Kidney (tissue), 14 donors: ENCODE measurements around the gene ARMC12. TPM values are rescaled to one million over a fixed set of nuclear protein-coding genes. Genes with fewer than 3 reads are reported as not detected.

Experiments
- DNase-seq, 5 donors: peaks; one replicate each; pipeline ENCODE4 v3.0.0-alpha.2; 2013 to 2020
- FAIRE-seq: peaks from 2 replicates; lab custom pipeline; 2012; peaks lifted over from hg19 to GRCh38; lab: Jason Lieb, UNC
- H3K27ac ChIP-seq, 2 donors: one replicate each; pipeline ENCODE4 v1.7.0; 2013; ENCODE audit warnings: low read depth in 2 of 2, low read length in 2 of 2, inconsistent platforms in 1 of 2
- H3K27me3 ChIP-seq: one replicate; pipeline ENCODE4 v1.7.1; 2013; ENCODE audit warnings: low read length, inconsistent platforms; ENCODE audit not compliant: control insufficient read depth, insufficient read depth
- H3K36me3 ChIP-seq, 3 donors: one replicate each; pipeline versions ENCODE4 v1.7.0 to v1.7.1; 2013; ENCODE audit warnings: low read length in 3 of 3, control low read depth in 1 of 3, inconsistent platforms in 1 of 3; ENCODE audit not compliant: insufficient read depth in 3 of 3, control insufficient read depth in 2 of 3
- H3K4me1 ChIP-seq, 3 donors: one replicate each; pipeline versions ENCODE4 v1.7.0 to v1.7.1; 2013; ENCODE audit warnings: low read length in 3 of 3, inconsistent platforms in 1 of 3, low read depth in 1 of 3; ENCODE audit not compliant: control insufficient read depth in 2 of 3, insufficient read depth in 2 of 3
- H3K4me3 ChIP-seq, 3 donors: one replicate each; pipeline versions ENCODE4 v1.7.0 to v1.8.1; 2013; ENCODE audit warnings: low read length in 3 of 3, control low read depth in 1 of 3, inconsistent platforms in 1 of 3
- H3K9ac ChIP-seq, 3 donors: one replicate each; pipeline versions ENCODE4 v1.7.0 to v1.7.1; 2013; ENCODE audit warnings: low read length in 3 of 3, control low read depth in 1 of 3, inconsistent platforms in 1 of 3
- H3K9me3 ChIP-seq, 3 donors: one replicate each; pipeline versions ENCODE4 v1.7.0 to v1.7.1; 2013; ENCODE audit warnings: low read length in 3 of 3, control low read depth in 1 of 3, inconsistent platforms in 1 of 3; ENCODE audit not compliant: control insufficient read depth in 2 of 3, insufficient read depth in 1 of 3
- intact Hi-C: fragments of 100-400 bp; cut with DNase I; formaldehyde crosslinking; loops from one replicate; pipeline ENCODE4 v1.11.1; 2022
- polyA plus RNA-seq: library from polyadenylated mRNA; stranded (reverse); fragments of 350-450 nt; fragmentation: Illumina TruSeq; extraction: RNeasy Lipid Tissue Mini Kit (QIAGEN cat#74804); gene quantifications from one replicate; pipeline ENCODE4 v1.2.3, GENCODE V29; 2014; ENCODE audit warnings: low read depth, low replicate concordance; ENCODE audit not compliant: insufficient read depth
- total RNA-seq: library from RNA; stranded (reverse); fragmentation: NEBNext Ultra II Directional; extraction: Animal tissue kit (Norgen Biotek cat#: 25700); gene quantifications from one replicate; pipeline ENCODE4 v1.2.1, GENCODE V29; 2021
- TF ChIP-seq, protein P1 (sequence below): IDR thresholded peaks from 3 replicates; pipeline ENCODE4 v1.5.1; 2012; ENCODE audit warnings: mild to moderate bottlenecking, moderate library complexity, borderline replicate concordance; ENCODE audit not compliant: insufficient read depth; ENCODE audit errors: extremely low read depth
- donor health status: control.
- donor health status: control.
- donor health status: control.
- donor health status: control.
- donor health status: control.
- donor health status: DM: yes; HTN: yes; CAD: no.
- donor health status: Normal renal cell carcinoma (clear cell type).

The ARMC12 gene
- total and polyA plus RNA-seq, 2 donors from 2014 or later: 0.47 to 0.69 TPM

DNA sequence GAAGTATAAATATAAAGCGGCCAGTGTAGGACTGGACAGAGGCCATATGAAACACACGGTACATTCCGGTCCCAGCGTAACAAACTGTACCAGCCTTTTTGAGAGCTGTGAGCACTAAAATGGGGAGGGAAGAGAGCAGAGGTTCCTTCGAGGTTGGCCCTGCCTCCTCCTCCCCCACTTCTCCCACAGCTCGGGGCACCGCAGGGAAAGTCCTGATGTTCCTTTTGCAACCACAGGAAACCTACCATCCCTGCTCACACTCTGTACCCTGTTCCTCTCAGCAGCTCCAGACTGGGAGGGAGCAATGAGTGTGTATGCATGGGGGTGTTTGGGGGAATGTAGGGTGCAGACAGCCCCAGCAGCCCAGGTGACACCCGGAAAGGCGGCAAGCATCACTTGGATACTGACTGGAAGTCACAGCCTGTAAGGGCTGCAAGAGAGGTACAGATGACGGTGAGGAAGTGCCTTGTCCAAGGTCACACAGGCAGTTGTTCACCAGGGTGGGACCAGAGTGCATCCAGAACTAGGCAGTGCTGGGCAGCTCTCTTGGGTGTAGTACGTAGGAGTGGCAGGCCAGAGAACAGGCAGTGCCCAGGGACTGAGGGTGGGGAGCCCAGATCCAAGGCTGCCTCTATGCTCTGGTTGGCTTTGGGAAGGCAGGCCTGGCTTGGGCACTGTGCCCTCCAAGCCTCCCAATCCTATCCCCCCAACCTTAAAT is 11.0 kb upstream of the ARMC12 start:
- Histone ChIP-seq H3K4me3 (peak overlapping the region in 2 of 3 donors; percentile 4 to 64), H3K9me3 (no peaks in the 10 kb centered on the region), H3K27me3 (no peaks in the 10 kb centered on the region), H3K4me1 (peaks cover 0 to 59% (median 38%) of the 10 kb centered on the region in 3 donors), H3K27ac (peak overlapping the region; percentile 95 to 98), H3K9ac (peak overlapping the region in 1 of 3 donors; percentile 81), H3K36me3 (no peaks in the 10 kb centered on the region)
- FAIRE-seq (no peak), DNase-seq (peak in 1 of 5 donors; percentile 91)
- intact Hi-C loops: loop anchor here (5.0 kb wide), 1 partner anchor 39 kb away; the partner anchor contains the start of gene FKBP5
- TF ChIP-seq, protein P1, sequence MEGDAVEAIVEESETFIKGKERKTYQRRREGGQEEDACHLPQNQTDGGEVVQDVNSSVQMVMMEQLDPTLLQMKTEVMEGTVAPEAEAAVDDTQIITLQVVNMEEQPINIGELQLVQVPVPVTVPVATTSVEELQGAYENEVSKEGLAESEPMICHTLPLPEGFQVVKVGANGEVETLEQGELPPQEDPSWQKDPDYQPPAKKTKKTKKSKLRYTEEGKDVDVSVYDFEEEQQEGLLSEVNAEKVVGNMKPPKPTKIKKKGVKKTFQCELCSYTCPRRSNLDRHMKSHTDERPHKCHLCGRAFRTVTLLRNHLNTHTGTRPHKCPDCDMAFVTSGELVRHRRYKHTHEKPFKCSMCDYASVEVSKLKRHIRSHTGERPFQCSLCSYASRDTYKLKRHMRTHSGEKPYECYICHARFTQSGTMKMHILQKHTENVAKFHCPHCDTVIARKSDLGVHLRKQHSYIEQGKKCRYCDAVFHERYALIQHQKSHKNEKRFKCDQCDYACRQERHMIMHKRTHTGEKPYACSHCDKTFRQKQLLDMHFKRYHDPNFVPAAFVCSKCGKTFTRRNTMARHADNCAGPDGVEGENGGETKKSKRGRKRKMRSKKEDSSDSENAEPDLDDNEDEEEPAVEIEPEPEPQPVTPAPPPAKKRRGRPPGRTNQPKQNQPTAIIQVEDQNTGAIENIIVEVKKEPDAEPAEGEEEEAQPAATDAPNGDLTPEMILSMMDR: no peak

- DNase-seq: peak; percentile 84 to 98 (median 90)
- H3K27me3 ChIP-seq: no peaks in the 10 kb centered on the region
- H3K9me3 ChIP-seq: no peaks in the 10 kb centered on the region
- H3K36me3 ChIP-seq: no peaks in the 10 kb centered on the region
- no peak for FAIRE-seq
- intact Hi-C loops: loop anchor here (5.0 kb wide), 1 partner anchor 40 kb away; the partner anchor contains the start of gene FKBP5
- peak overlapping the region; percentile 95 to 98 for H3K27ac ChIP-seq
- peaks cover 0 to 54% (median 44%) of the 10 kb centered on the region in 3 donors for H3K4me1 ChIP-seq
- H3K9ac ChIP-seq: peak overlapping the region in 2 of 3 donors; percentile 13 to 81
- H3K4me3 ChIP-seq: peak overlapping the region; percentile 52 to 64 (median 62)
- TF ChIP-seq, protein P1: no peak
These were observed 9.4 kb upstream of the ARMC12 start for GRCh38 chr6:35727231-35727934.

- intact Hi-C loops: loop anchor here (5.0 kb wide), 1 partner anchor 41 kb away; the partner anchor contains the start of gene FKBP5
- Histone ChIP-seq H3K27me3 (no peaks in the 10 kb centered on the region), H3K4me3 (peak overlapping the region; percentile 52 to 66 (median 57)), H3K4me1 (peaks cover 0 to 57% (median 51%) of the 10 kb centered on the region in 3 donors), H3K36me3 (no peaks in the 10 kb centered on the region), H3K9ac (peak overlapping the region; percentile 27 to 81 (median 71)), H3K9me3 (no peaks in the 10 kb centered on the region), H3K27ac (peak overlapping the region; percentile 97 to 99)
- DNase-seq (peak; percentile 82 to 99 (median 91)), FAIRE-seq (no peak)
- TF ChIP-seq, protein P1: no peak
These were observed 8.7 kb upstream of the ARMC12 start for GRCh38 chr6:35727935-35728682.
